SK-N-MC (cell line): ENCODE measurements around the gene RNLS.

Source experiments
- EZH2 ChIP-seq: fragments of 200-600 bp; sonication (generic); IDR thresholded peaks from one replicate; pipeline ENCODE4 v1.6.1; 2017; ENCODE audit warnings: antibody characterized with exemption
- POLR2AphosphoS5 ChIP-seq: IDR thresholded peaks from 2 replicates; pipeline ENCODE4 v1.6.1; 2012; ENCODE audit warnings: mild to moderate bottlenecking, low read depth, low read length, borderline replicate concordance

DNA sequence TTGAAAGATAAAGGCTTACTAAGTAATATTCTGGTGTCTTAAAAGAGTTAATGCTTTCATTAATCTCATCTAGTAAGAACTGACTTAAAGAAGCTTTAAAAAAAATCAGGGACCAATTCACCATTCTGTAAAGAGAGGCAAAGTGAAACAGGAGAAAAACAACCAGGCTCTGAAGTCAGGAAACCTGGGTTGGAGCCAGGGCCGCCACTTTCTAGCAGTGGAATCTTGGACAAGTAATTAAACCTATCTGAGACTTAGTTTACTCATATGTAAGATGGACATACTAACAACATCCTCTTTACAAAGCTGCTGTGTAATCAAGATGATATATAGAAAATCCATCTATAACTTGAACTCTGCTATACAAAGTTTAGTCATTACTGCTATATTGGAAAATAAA is 154.1 kb downstream of the RNLS start:
- TF ChIP-seq EZH2 (no peak), POLR2AphosphoS5 (no peak)
